Measurements from ENCODE around the gene TP73. TPM values are rescaled to one million over a fixed set of nuclear protein-coding genes. Genes with fewer than 3 reads are reported as not detected.

TP73 gene
- total RNA-seq, 1 experiment from 2014 or later = 0.82 TPM

- no peaks in the 10 kb centered on the region for H3K36me3 Mint-ChIP-seq (ENCODE audit: insufficient read depth, unreplicated experiment)
- DNase-seq (ENCODE audit: unreplicated experiment) = peak; percentile 16
- CTCF ChIA-PET = interaction anchor here (0.6 kb wide), 2 partner anchors 10 to 107 kb away, joined by 3 read pairs; no protein-coding TSS in a partner anchor
- H3K9me3 Mint-ChIP-seq (ENCODE audit: unreplicated experiment) = no peaks in the 10 kb centered on the region
- POLR2A ChIA-PET = no interaction called here
- intact Hi-C loops (cut with micrococcal nuclease) = no loop called here
- no peak within 1 kb of the TSS for H3K27ac Mint-ChIP-seq (ENCODE audit: low read depth, unreplicated experiment)
- peak within 1 kb of the TSS; percentile 48 for H3K4me3 Mint-ChIP-seq (ENCODE audit: unreplicated experiment)
- peaks cover 11% of the 10 kb centered on the region for H3K4me1 Mint-ChIP-seq (ENCODE audit: insufficient read depth, unreplicated experiment)
- BruUV-seq (replicated peaks) = no TSS peak
- no peaks in the 10 kb centered on the region for H3K27me3 Mint-ChIP-seq (ENCODE audit: insufficient read depth, unreplicated experiment)
- no peak for TF ChIP-seq CTCF (IDR thresholded peaks at IDR 0.05; ENCODE audit: unreplicated experiment)
Measured at GRCh38 chr1:3611170-3612019, 40.9 kb upstream of the TP73 start, which contains the start of gene MEGF6. Gene MEGF6, minus strand, starts transcription at chr1:3611508. Its CDS starts 240 bp downstream, at chr1:3611268.

GRCh38 chr1:3612123-3612522 lies 40.2 kb upstream of the TP73 start:
- Mint-ChIP-seq H3K9me3 (ENCODE audit: unreplicated experiment) (no peaks in the 10 kb centered on the region), H3K27me3 (ENCODE audit: insufficient read depth, unreplicated experiment) (no peaks in the 10 kb centered on the region), H3K4me1 (ENCODE audit: insufficient read depth, unreplicated experiment) (peaks cover 11% of the 10 kb centered on the region), H3K36me3 (ENCODE audit: insufficient read depth, unreplicated experiment) (no peaks in the 10 kb centered on the region), H3K27ac (ENCODE audit: low read depth, unreplicated experiment) (no peak overlapping the region), H3K4me3 (ENCODE audit: unreplicated experiment) (no peak overlapping the region)
- BruUV-seq (replicated peaks) = no TSS peak
- ChIA-PET CTCF (interaction anchor here (0.6 kb wide), 2 partner anchors 11 to 108 kb away, joined by 3 read pairs; no protein-coding TSS in a partner anchor), POLR2A (no interaction called here)
- DNase-seq (ENCODE audit: unreplicated experiment) = no peak
- no peak for TF ChIP-seq CTCF (IDR thresholded peaks at IDR 0.05; ENCODE audit: unreplicated experiment)
- intact Hi-C loops (cut with micrococcal nuclease) = no loop called here

- Mint-ChIP-seq H3K27me3 (ENCODE audit: insufficient read depth, unreplicated experiment) (no peaks in the 10 kb centered on the region), H3K4me3 (ENCODE audit: unreplicated experiment) (no peak overlapping the region), H3K4me1 (ENCODE audit: insufficient read depth, unreplicated experiment) (peaks cover 11% of the 10 kb centered on the region), H3K9me3 (ENCODE audit: unreplicated experiment) (no peaks in the 10 kb centered on the region), H3K36me3 (ENCODE audit: insufficient read depth, unreplicated experiment) (no peaks in the 10 kb centered on the region), H3K27ac (ENCODE audit: low read depth, unreplicated experiment) (no peak overlapping the region)
- ChIA-PET CTCF (interaction anchor here (0.6 to 2.2 kb wide), 27 partner anchors 15 to 807 kb away, joined by 3 to 25 read pairs (median 4); no protein-coding TSS in a partner anchor), POLR2A (no interaction called here)
- BruUV-seq (replicated peaks) = no TSS peak
- peak; percentile 39 for DNase-seq (ENCODE audit: unreplicated experiment)
- intact Hi-C loops (cut with micrococcal nuclease) = loop anchor here (1.0 kb wide), 2 partner anchors 50 to 124 kb away; no protein-coding TSS in a partner anchor
- peak; percentile 79 for TF ChIP-seq CTCF (IDR thresholded peaks at IDR 0.05; ENCODE audit: unreplicated experiment)
Measured at GRCh38 chr1:3614755-3615742, 37.3 kb upstream of the TP73 start.
